GM12873 (cell line): ENCODE results near the gene XPNPEP1.

Experiments
- CTCF ChIP-seq: IDR thresholded peaks from 2 replicates; pipeline ENCODE4 v1.5.1; 2012; ENCODE audit warnings: low read depth, mild to moderate bottlenecking, moderate library complexity, low read length, control low read depth; ENCODE audit not compliant: insufficient read depth; ENCODE audit errors: missing control alignments

The XPNPEP1 gene

GRCh38 chr10:109920016-109920415 is 3.3 kb downstream of the XPNPEP1 start:
- TF ChIP-seq CTCF: no peak

GRCh38 chr10:109919220-109919619 is 4.1 kb downstream of the XPNPEP1 start:
- no peak for TF ChIP-seq CTCF

- TF ChIP-seq CTCF: no peak
Measured at GRCh38 chr10:109915566-109915965, 7.7 kb downstream of the XPNPEP1 start.

GRCh38 chr10:109914966-109915365 is 8.3 kb downstream of the XPNPEP1 start:
- no peak for TF ChIP-seq CTCF

GRCh38 chr10:109913306-109913892 is 9.9 kb downstream of the XPNPEP1 start:
- TF ChIP-seq CTCF: no peak

- no peak for TF ChIP-seq CTCF
Measured at GRCh38 chr10:109912335-109913281, 10.7 kb downstream of the XPNPEP1 start.

GRCh38 chr10:109911903-109912302 is 11.4 kb downstream of the XPNPEP1 start:
- TF ChIP-seq CTCF: no peak
